GM19035 (cell line): ENCODE results near the gene HAPLN3.

ENCODE experiments used
- ATAC-seq: cut with Tn5 transposase; IDR thresholded peaks from one replicate; pipeline ENCODE4 v1.9.1; 2021; ENCODE audit not compliant: unreplicated experiment

Gene HAPLN3

DNA sequence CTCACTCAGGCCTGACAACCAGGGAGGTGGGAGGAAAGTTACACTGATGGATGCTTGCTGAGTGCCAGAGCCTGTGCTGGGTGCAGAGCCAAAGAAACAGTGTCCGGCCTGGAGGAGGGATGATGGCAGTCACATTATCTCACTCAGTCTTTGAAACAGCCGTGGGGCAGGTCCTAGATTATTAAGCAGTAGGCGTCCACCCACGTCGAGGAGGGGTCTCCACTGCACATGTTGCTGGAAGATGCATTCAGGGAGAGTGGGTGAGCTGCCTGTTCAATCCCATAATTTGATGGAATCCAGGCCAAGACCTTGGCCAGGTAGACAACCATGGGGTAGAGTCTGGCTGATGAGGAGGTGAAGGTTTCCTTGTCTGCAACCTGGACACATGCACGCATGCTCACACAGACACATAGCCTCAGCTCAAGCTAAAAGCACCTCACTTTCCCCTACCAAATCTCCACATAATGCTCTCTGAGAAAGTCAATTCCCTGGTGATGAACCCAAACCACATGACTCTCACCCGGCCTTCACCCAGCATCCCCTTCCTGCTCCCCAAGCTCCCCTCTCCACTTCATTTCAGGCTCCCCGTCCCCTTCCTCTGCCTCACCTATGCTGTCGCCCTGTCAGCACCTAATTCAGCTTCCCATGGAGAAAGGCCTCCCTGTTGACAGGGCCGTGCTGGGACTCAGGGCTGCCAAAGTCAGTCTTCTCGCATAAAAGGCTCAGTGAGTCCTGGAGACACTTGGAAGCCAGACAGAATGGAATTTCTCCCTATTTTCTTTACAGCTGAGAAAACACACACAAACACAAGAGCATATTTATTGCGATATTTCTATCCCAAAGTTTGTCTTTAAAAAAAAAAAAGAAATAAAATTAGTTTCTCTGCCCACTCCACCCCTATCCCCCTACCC is 62.3 kb downstream of the HAPLN3 start:
- no peak for ATAC-seq

GRCh38 chr15:88830016-88830415 is 65.3 kb downstream of the HAPLN3 start:
- ATAC-seq, result no peak

- no peak for ATAC-seq
Measured at GRCh38 chr15:88828791-88829190, 66.6 kb downstream of the HAPLN3 start.
